H1 (cell line): ENCODE measurements around the gene GJC2. TPM values are rescaled to one million over a fixed set of nuclear protein-coding genes. Genes with fewer than 3 reads are reported as not detected.
A peak's percentile ranks its signal among the peaks of the same experiment; 100 is the strongest.

Experiments
- CHD2 ChIP-seq: IDR thresholded peaks from 2 replicates; pipeline ENCODE4 v1.6.1; 2012; ENCODE audit warnings: low read length, improper control_type of control experiment
- CHD7 ChIP-seq: fragments of 300-600 bp; sonication (generic); IDR thresholded peaks from 2 replicates; pipeline ENCODE4 v1.7.1; 2012; ENCODE audit warnings: low read length, moderate library complexity, mild to moderate bottlenecking, inconsistent platforms; ENCODE audit not compliant: insufficient replicate concordance
- EP300 ChIP-seq, 2 experiments: IDR thresholded peaks; 1 replicate in 1 of 2; 2 replicates in 1 of 2; pipeline ENCODE4 v1.6.1; 2011 to 2012; ENCODE audit warnings: low read depth in 2 of 2, low read length in 2 of 2, mild to moderate bottlenecking in 2 of 2, borderline replicate concordance in 1 of 2, inconsistent platforms in 1 of 2, moderate library complexity in 1 of 2
- PHF8 ChIP-seq: fragments of 200-600 bp; sonication (generic); conservative IDR thresholded peaks from 2 replicates; pipeline ENCODE4 v1.7.1; 2012; ENCODE audit warnings: low read depth, mild to moderate bottlenecking, inconsistent platforms, low read length, moderate library complexity
- SIN3A ChIP-seq, 2 experiments: IDR thresholded peaks in 1 of 2; conservative IDR thresholded peaks in 1 of 2; 2 replicates each; pipeline ENCODE4 v1.6.1; 2011 to 2012; ENCODE audit warnings: low read length in 2 of 2, improper control_type of control experiment in 1 of 2, low read depth in 1 of 2, mild to moderate bottlenecking in 1 of 2
- SP4 ChIP-seq: IDR thresholded peaks from 2 replicates; pipeline ENCODE4 v1.6.1; 2012; ENCODE audit warnings: low read length, inconsistent platforms
- TEAD4 ChIP-seq: IDR thresholded peaks from 2 replicates; pipeline ENCODE4 v1.6.1; 2012; ENCODE audit warnings: low read depth, low read length, inconsistent platforms, mixed read lengths
- YY1 ChIP-seq: IDR thresholded peaks from 2 replicates; pipeline ENCODE4 v1.6.1; 2011; ENCODE audit warnings: low read depth, mild to moderate bottlenecking, low read length
- polyA plus RNA-seq, 7 experiments: library from polyadenylated mRNA; depleted of rRNA in 3 of 7; stranded (reverse) in 5 of 7; unstranded in 2 of 7; fragments of >200 nt in 5 of 7; fragments of 200-250 nt in 2 of 7; gene quantifications; 1 replicate in 5 of 7; 2 replicates in 1 of 7; 4 replicates in 1 of 7; pipeline versions ENCODE4 v1.2.1 to v1.2.3, GENCODE V29; 2011 to 2013; ENCODE audit warnings: missing spikeins in 2 of 7, mixed read lengths in 2 of 7
- total RNA-seq: library from RNA; stranded (reverse); fragmentation: NEBNext Ultra II Directional; extraction: Animal tissue kit (Norgen Biotek cat#: 25700); gene quantifications from 2 replicates; pipeline ENCODE4 v1.2.1, GENCODE V29; 2021
- TF ChIP-seq, protein P1 (sequence below): IDR thresholded peaks from 2 replicates; pipeline ENCODE4 v1.6.1; 2012; ENCODE audit warnings: inconsistent platforms

The GJC2 gene
- total and polyA plus RNA-seq, 2 of the 8 experiments (the other 6 are each of a cell fraction or from before 2014, with no cell fraction given): 0.17 to 0.54 TPM

DNA sequence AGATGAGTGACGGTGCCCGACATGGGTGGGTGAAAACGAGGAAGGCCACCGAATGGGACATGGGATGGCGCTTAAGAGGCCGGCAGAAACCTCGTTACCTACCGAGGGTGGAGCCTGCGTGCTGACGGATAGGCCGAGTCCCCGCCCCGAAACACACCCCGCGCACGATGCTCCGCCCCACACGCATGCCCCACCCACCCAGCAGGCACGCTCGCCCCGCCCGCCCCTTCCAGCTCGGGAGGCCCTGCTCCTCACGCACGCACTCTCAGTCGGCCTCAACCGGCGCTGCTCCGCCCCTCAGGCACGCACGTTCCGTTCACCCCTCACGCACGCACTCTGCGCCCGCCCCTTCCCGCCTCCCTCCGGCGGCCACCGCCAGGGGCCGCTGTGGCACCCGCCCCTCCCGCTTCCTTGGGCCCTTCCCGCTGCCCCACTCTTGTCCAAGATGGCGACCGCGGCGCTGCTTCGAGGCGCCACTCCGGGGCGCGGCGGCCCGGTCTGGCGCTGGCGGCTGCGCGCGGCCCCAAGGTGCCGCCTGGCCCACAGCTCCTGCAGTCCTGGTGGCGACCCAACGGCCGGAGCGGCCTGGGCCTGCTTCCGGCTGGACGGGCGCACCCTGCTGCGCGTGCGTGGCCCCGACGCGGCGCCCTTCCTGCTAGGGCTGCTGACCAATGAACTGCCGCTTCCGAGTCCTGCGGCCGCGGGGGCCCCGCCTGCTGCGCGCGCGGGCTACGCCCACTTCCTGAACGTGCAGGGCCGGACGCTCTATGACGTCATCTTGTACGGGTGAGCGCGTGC lies 15.8 kb downstream of the GJC2 start, which contains the start of gene IBA57 (continued):
- no peak for TF ChIP-seq CHD7
- peak; percentile 89; the same call in 1 of the 2 replicates for TF ChIP-seq SP4
- TF ChIP-seq YY1: peak; percentile 94
- TF ChIP-seq SIN3A (conservative IDR thresholded peaks at IDR 0.05 in 1 of 2, IDR thresholded peaks at IDR 0.05 in 1 of 2; ENCODE audit: low read depth in 1 of 2, low read length in 2 of 2): peak in 1 of 2 experiments; percentile 43; a peak in 1 of 4 replicates
- TF ChIP-seq EP300 (IDR thresholded peaks at IDR 0.05; ENCODE audit: borderline replicate concordance in 1 of 2, low read depth in 2 of 2, low read length in 2 of 2): peak in 1 of 2 experiments; percentile 33; a peak in 1 of 3 replicates
- TF ChIP-seq, protein P1, sequence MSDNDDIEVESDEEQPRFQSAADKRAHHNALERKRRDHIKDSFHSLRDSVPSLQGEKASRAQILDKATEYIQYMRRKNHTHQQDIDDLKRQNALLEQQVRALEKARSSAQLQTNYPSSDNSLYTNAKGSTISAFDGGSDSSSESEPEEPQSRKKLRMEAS: peak; percentile 89
- peak; percentile 100 for TF ChIP-seq PHF8
- TF ChIP-seq TEAD4: peak; percentile 30; the same call in 1 of the 2 replicates
- no peak for TF ChIP-seq CHD2
